Suprapubic skin (tissue), 4 donors: Measurements from ENCODE around the gene RHBDF1.

ENCODE experiments used
- CTCF ChIP-seq, 2 donors: fragments of 200-600 bp in 1 of 2; fragments of 450-650 bp in 1 of 2; sonication (generic) in 1 of 2; IDR thresholded peaks; one replicate each; pipeline ENCODE4 v1.5.1; 2016 to 2019; ENCODE audit warnings: antibody characterized with exemption in 2 of 2, mild to moderate bottlenecking in 1 of 2, moderate library complexity in 1 of 2
- POLR2A ChIP-seq, 2 donors: fragments of 450-650 bp; IDR thresholded peaks; one replicate each; pipeline ENCODE4 v1.6.1; 2017; ENCODE audit warnings: antibody characterized with exemption in 2 of 2, mild to moderate bottlenecking in 2 of 2, moderate library complexity in 2 of 2
- POLR2AphosphoS5 ChIP-seq, 3 donors: sonication (generic); formaldehyde crosslinking; IDR thresholded peaks; one replicate each; pipeline ENCODE4 v1.6.1; 2017; ENCODE audit warnings: antibody characterized with exemption in 3 of 3

DNA sequence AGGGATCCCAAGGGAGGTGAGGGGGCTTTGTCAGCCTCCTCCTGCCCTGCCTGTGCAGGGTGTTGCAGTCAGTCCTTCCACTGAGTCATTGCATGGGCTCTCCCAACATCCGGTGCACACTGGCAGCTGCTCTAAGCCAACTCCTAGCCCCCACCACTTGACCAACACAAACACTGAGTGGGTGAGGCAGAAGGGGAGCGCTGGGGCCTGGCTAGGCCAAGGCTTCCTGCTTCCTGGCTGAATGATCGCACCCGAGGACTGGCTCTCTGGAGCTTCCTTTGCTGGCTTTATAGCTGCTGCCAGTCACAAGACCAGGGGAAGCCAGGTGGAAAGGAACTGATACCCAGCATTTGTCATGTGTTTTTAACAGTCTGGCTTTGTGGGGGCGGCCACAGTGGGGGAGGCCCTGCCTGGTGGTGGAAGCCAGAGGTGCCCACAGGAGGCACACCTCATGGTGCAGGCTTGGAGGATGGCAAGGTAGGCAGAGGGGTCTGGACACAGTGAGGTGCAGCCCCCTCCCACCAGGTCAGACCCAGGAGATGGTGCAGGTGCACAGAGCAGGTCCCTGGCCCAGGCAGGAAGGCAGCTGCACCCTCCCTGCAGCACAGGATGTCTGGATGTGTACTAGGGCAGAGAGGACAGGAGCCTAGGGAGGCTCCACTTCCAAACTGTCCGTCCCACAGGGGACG, 12.4 kb upstream of the RHBDF1 start:
- TF ChIP-seq CTCF (IDR thresholded peaks at IDR 0.05) (no peak), POLR2A (IDR thresholded peaks at IDR 0.05) (no peak), POLR2AphosphoS5 (IDR thresholded peaks at IDR 0.05) (no peak)
